ENCODE results near the gene EXOSC10.

- TF ChIP-seq CTCF (IDR thresholded peaks at IDR 0.05) (no peak), POLR2A (IDR thresholded peaks at IDR 0.05) (no peak), POLR2AphosphoS5 (IDR thresholded peaks at IDR 0.05) (no peak)
Measured at GRCh38 chr1:11124965-11125364, 25.3 kb upstream of the EXOSC10 start.
